ENCODE results near the gene CCDC71L. TPM values are rescaled to one million over a fixed set of nuclear protein-coding genes. Genes with fewer than 3 reads are reported as not detected.

The CCDC71L gene
- total and polyA plus RNA-seq, 2 of the 13 experiments (the other 11 are each of a cell fraction or from before 2014, with no cell fraction given), result 0.02 TPM; not detected in 1

DNA sequence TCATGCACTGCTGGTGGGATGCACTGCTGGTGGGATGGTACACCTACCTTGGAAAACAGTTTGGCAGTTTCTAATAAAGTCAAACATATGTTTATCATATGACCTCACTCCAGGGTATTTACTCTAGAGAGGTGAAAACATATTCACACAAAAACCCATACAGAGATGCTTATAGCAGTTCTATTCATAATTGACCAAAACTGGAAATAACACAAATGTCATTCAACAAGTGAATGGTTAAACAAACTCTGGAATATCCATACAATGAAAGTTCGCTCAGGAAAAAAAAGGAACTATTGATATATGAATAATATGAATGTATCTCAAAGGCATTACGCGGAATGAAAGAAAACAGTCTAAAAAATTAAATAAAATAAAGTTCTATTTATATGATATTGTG, 19.5 kb downstream of the CCDC71L start:
- DNase-seq (ENCODE audit: low spot score) (no peak), ATAC-seq (no peak), FAIRE-seq (no peak)
- no peaks in the 10 kb centered on the region for H3K9me3 ChIP-seq (ENCODE audit: low read length)
- BruUV-seq (replicated peaks), result no TSS peak
- H3K4me3 ChIP-seq (replicated peaks in 1 of 3; ENCODE audit: insufficient read depth in 1 of 3, low read depth in 2 of 3, low read length in 3 of 3), result no peak overlapping the region
- H3K27me3 ChIP-seq (ENCODE audit: control insufficient read depth in 1 of 2, insufficient read depth in 2 of 2, low read length in 2 of 2), result no peaks in the 10 kb centered on the region
- no peaks in the 10 kb centered on the region for H3K79me2 ChIP-seq (ENCODE audit: insufficient read depth, low read length)
- ChIA-PET POLR2A (no interaction called here), CTCF (ENCODE audit: low intra/inter-chr PET ratio, low total read pairs) (no interaction called here)
- in situ Hi-C loops (cut with HindIII; ENCODE audit: extremely low pct_ligation_motif_present, low pct_unique_long_range_greater_than_20kb), result no loop called here
- WGBS (ENCODE audit: low lambda C conversion rate), result 66% methylated on average over 3 of the region's 3 CpGs
- no peak overlapping the region for H2AFZ ChIP-seq (ENCODE audit: low read length)
- no peak overlapping the region for H3K9ac ChIP-seq (ENCODE audit: insufficient read depth, low read depth, low read length)
- H3K4me1 ChIP-seq (ENCODE audit: insufficient read depth, low read length), result no peaks in the 10 kb centered on the region
- no peak overlapping the region for H3K4me2 ChIP-seq (ENCODE audit: low read depth, low read length)
- H3K36me3 ChIP-seq (replicated peaks in 1 of 2; ENCODE audit: control insufficient read depth in 1 of 2, insufficient read depth in 2 of 2, low read length in 2 of 2), result no peaks in the 10 kb centered on the region
- TF ChIP-seq ZNF670 (CRISPR knock-in tag; IDR thresholded peaks at IDR 0.05; ENCODE audit: borderline replicate concordance) (no peak), ZNF580 (CRISPR knock-in tag; IDR thresholded peaks at IDR 0.05; ENCODE audit: borderline replicate concordance, low read depth) (no peak), NFE2L2 (IDR thresholded peaks at IDR 0.05; ENCODE audit: low read length) (no peak), ZNF782 (CRISPR knock-in tag; IDR thresholded peaks at IDR 0.05; ENCODE audit: borderline replicate concordance) (no peak), TMF1 (CRISPR knock-in tag; IDR thresholded peaks at IDR 0.05; ENCODE audit: low read depth) (no peak), HNRNPLL (IDR thresholded peaks at IDR 0.05; ENCODE audit: low read depth, low read length, poor library complexity, severe bottlenecking) (no peak), NAIF1 (CRISPR knock-in tag; IDR thresholded peaks at IDR 0.05; ENCODE audit: borderline replicate concordance) (no peak), RNF2 (conservative IDR thresholded peaks at IDR 0.05; ENCODE audit: low read depth) (no peak), POLR2G (IDR thresholded peaks at IDR 0.05; ENCODE audit: low read depth, low read length) (no peak), TP53 (CRISPR knock-in tag; conservative IDR thresholded peaks at IDR 0.05) (no peak), SNAI1 (CRISPR knock-in tag; IDR thresholded peaks at IDR 0.05; ENCODE audit: borderline replicate concordance) (no peak), RBM39 (IDR thresholded peaks at IDR 0.05; ENCODE audit: low read depth, low read length, poor library complexity, severe bottlenecking) (no peak), HES4 (CRISPR knock-in tag; IDR thresholded peaks at IDR 0.05; ENCODE audit: borderline replicate concordance) (no peak), ZNF276 (CRISPR knock-in tag; IDR thresholded peaks at IDR 0.05; ENCODE audit: low read depth) (no peak), U2AF1 (optimal IDR thresholded peaks at IDR 0.05; ENCODE audit: low read depth, low read length) (no peak), HDAC1 (CRISPR knock-in tag; IDR thresholded peaks at IDR 0.05) (no peak)
- TF ChIP-seq, protein P1, sequence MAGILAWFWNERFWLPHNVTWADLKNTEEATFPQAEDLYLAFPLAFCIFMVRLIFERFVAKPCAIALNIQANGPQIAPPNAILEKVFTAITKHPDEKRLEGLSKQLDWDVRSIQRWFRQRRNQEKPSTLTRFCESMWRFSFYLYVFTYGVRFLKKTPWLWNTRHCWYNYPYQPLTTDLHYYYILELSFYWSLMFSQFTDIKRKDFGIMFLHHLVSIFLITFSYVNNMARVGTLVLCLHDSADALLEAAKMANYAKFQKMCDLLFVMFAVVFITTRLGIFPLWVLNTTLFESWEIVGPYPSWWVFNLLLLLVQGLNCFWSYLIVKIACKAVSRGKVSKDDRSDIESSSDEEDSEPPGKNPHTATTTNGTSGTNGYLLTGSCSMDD (CRISPR knock-in tag; IDR thresholded peaks at IDR 0.05), result no peak
- TF ChIP-seq, protein P2, sequence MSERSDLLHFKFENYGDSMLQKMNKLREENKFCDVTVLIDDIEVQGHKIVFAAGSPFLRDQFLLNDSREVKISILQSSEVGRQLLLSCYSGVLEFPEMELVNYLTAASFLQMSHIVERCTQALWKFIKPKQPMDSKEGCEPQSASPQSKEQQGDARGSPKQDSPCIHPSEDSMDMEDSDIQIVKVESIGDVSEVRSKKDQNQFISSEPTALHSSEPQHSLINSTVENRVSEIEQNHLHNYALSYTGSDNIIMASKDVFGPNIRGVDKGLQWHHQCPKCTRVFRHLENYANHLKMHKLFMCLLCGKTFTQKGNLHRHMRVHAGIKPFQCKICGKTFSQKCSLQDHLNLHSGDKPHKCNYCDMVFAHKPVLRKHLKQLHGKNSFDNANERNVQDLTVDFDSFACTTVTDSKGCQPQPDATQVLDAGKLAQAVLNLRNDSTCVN (CRISPR knock-in tag; IDR thresholded peaks at IDR 0.05; ENCODE audit: borderline replicate concordance), result no peak
- TF ChIP-seq, protein P3, sequence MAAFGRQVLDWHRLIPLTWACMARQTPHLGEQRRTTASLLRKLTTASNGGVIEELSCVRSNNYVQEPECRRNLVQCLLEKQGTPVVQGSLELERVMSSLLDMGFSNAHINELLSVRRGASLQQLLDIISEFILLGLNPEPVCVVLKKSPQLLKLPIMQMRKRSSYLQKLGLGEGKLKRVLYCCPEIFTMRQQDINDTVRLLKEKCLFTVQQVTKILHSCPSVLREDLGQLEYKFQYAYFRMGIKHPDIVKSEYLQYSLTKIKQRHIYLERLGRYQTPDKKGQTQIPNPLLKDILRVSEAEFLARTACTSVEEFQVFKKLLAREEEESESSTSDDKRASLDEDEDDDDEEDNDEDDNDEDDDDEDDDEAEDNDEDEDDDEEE (CRISPR knock-in tag; IDR thresholded peaks at IDR 0.05), result no peak
- no peaks in the 10 kb centered on the region for H4K20me1 ChIP-seq (ENCODE audit: insufficient read depth, low read length)
- intact Hi-C loops (cut with micrococcal nuclease; ENCODE audit: unreplicated experiment), result no loop called here
- H3K27ac ChIP-seq (ENCODE audit: extremely low read length, insufficient read depth, low read length), result no peak overlapping the region

All from HepG2 (cell line).